HUES48 (cell line): ENCODE measurements around the gene NEGR1.

ENCODE experiments used
- H3K27ac ChIP-seq: one replicate; pipeline ENCODE4 v1.7.0; 2013; ENCODE audit warnings: low read depth, low read length, inconsistent platforms
- H3K27me3 ChIP-seq: 2 replicates; pipeline ENCODE4 v1.6.1; 2013; ENCODE audit warnings: mild to moderate bottlenecking, low read length; ENCODE audit not compliant: control insufficient read depth, insufficient read depth
- H3K36me3 ChIP-seq: 2 replicates; pipeline ENCODE4 v1.6.1; 2013; ENCODE audit warnings: low read length; ENCODE audit not compliant: control insufficient read depth, insufficient read depth
- H3K4me1 ChIP-seq: 2 replicates; pipeline ENCODE4 v1.6.1; 2013; ENCODE audit warnings: mild to moderate bottlenecking, low read length; ENCODE audit not compliant: control insufficient read depth, insufficient read depth
- H3K4me3 ChIP-seq: 2 replicates; pipeline ENCODE4 v1.5.1; 2013; ENCODE audit warnings: mild to moderate bottlenecking, low read depth, low read length
- H3K9ac ChIP-seq: 2 replicates; pipeline ENCODE4 v1.6.1; 2013; ENCODE audit warnings: mild to moderate bottlenecking, low read depth, low read length, moderate library complexity
- H3K9me3 ChIP-seq: 2 replicates; pipeline ENCODE4 v1.6.1; 2013; ENCODE audit warnings: low read length; ENCODE audit not compliant: control insufficient read depth, insufficient read depth

Gene NEGR1

DNA sequence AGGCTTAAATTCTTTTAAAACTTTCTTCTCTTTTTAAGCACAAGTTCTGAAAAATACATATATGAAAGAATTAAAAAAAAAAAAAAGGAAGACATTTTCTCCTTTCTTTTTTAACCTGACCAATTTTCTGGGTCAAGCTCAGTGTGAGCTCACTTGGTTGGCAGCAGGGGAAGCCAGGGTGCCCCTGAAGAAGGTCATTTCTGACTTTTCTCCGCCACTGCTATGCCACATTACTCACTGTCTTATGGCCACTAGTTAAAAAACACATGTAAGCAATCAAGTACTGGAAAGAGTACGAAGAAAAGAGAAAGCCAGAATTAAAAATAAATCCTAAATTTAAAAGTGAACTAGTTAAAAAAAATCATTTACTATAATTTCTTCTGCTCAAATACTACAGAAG, 275.0 kb downstream of the NEGR1 start:
- Histone ChIP-seq H3K27me3 (no peaks in the 10 kb centered on the region), H3K27ac (no peak overlapping the region), H3K36me3 (no peaks in the 10 kb centered on the region), H3K4me1 (peaks cover 27% of the 10 kb centered on the region), H3K9me3 (no peaks in the 10 kb centered on the region), H3K4me3 (no peak overlapping the region), H3K9ac (no peak overlapping the region)

DNA sequence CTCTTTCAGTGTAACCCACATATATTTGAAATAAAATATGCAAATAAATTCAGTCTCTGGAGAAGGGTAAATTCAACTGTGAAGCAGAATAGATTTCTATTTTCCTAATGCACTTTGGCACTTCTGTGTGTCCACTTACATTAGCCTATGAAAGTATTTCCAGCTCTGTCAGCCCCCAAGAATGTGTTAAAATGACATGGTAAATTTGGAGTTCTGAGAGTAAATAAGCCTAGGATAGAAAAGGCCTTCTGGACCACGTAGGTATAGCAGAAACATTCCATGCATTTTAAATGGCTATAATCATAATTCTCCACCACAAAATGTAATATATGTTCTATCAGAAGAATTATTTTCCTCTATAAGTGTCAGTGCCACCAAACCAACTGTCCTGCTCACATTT, 276.2 kb downstream of the NEGR1 start:
- H3K9me3 ChIP-seq: no peaks in the 10 kb centered on the region
- no peak overlapping the region for H3K4me3 ChIP-seq
- no peaks in the 10 kb centered on the region for H3K27me3 ChIP-seq
- H3K9ac ChIP-seq: no peak overlapping the region
- H3K4me1 ChIP-seq: peaks cover 29% of the 10 kb centered on the region
- H3K27ac ChIP-seq: no peak overlapping the region
- no peaks in the 10 kb centered on the region for H3K36me3 ChIP-seq

GRCh38 chr1:72003092-72003491, 279.2 kb downstream of the NEGR1 start:
- Histone ChIP-seq H3K4me1 (peaks cover 32% of the 10 kb centered on the region), H3K9ac (0 out of 2 replicates have a peak overlapping the region, but pooled peaks have one; percentile 2)

GRCh38 chr1:72000809-72001208, 281.5 kb downstream of the NEGR1 start:
- no peaks in the 10 kb centered on the region for H3K27me3 ChIP-seq
- H3K36me3 ChIP-seq: no peaks in the 10 kb centered on the region
- no peaks in the 10 kb centered on the region for H3K9me3 ChIP-seq
- peak overlapping the region; percentile 51 for H3K27ac ChIP-seq
- no peak overlapping the region for H3K4me3 ChIP-seq
- H3K9ac ChIP-seq: peak overlapping the region; percentile 21; the same call in 1 of the 2 replicates
- peaks cover 22% of the 10 kb centered on the region for H3K4me1 ChIP-seq

More at GRCh38 chr1:72003092-72003491, 279.2 kb downstream of the NEGR1 start:
- Histone ChIP-seq H3K4me3 (no peak overlapping the region), H3K27me3 (no peaks in the 10 kb centered on the region), H3K27ac (peak overlapping the region; percentile 13), H3K36me3 (no peaks in the 10 kb centered on the region), H3K9me3 (no peaks in the 10 kb centered on the region)

DNA sequence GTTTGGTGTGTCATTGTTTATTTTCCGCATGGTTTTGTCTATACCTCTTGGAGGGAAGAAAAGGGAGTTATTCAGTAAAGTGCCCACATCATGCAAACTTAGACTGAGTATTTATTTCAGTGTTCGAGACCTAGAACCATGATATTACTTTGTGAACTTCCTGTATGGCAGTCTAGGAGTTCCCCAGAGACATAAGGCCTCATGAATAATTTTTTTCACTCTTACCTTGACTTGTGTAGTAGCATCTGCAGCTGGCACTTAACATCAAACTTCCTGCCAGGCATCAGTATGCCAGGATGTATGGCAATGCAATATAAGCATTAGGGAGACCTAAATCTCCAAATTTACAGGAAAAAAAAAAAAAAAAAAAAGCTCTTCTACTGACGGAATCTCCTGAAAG, 287.7 kb downstream of the NEGR1 start:
- H3K9ac ChIP-seq: no peak overlapping the region
- H3K36me3 ChIP-seq: no peaks in the 10 kb centered on the region
- H3K4me3 ChIP-seq: no peak overlapping the region
- no peaks in the 10 kb centered on the region for H3K9me3 ChIP-seq
- H3K27me3 ChIP-seq: no peaks in the 10 kb centered on the region
- H3K27ac ChIP-seq: no peak overlapping the region
- 0 out of 2 replicates have a peak, but pooled peaks cover 5% of the 10 kb centered on the region for H3K4me1 ChIP-seq

DNA sequence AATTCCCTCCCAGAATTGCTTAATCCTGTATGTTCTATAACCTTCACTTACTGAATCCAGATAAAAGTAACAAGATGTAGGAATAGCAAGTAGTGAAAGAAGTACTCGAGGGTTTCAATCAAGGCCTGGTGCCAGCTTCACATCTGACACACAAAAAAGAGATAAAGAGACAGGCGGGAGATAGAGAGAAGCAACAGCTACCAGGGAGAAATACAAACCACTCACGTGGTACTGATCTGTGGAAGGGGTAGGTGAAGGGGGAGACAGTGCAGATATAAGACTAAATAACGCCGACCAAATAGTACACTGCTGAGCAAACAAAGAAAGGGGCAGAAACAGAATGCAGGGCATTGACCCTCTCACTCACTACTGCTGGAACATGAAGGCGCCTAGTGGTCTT, 295.2 kb downstream of the NEGR1 start:
- H3K36me3 ChIP-seq: no peaks in the 10 kb centered on the region

DNA sequence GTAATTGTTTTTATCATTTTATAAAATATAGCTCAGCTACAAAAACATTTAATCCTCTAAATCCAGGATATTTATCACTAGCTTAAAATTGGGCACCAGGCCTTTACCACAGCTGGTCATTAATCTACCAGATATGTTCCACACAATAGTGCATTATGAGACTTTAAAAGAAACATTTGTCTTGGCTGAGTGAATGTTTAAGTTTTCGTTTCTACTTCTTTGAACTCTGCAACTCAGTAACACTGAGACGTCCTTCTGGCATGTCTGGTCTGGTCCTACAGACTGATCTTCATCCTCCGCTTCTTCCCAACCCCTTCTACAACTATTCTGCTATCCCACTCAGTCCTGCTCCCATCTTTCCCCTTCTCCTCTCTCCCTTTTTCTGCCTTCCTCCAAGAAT, 296.2 kb downstream of the NEGR1 start:
- Histone ChIP-seq H3K9ac (no peak overlapping the region), H3K27ac (no peak overlapping the region), H3K4me3 (no peak overlapping the region), H3K27me3 (no peaks in the 10 kb centered on the region), H3K9me3 (no peaks in the 10 kb centered on the region), H3K4me1 (0 out of 2 replicates have a peak, but pooled peaks cover 1% of the 10 kb centered on the region), H3K36me3 (no peaks in the 10 kb centered on the region)

More for the DNA sequence above, 295.2 kb downstream of the NEGR1 start:
- H3K4me3 ChIP-seq: no peak overlapping the region
- no peaks in the 10 kb centered on the region for H3K27me3 ChIP-seq
- no peaks in the 10 kb centered on the region for H3K9me3 ChIP-seq
- no peak overlapping the region for H3K27ac ChIP-seq
- H3K9ac ChIP-seq: no peak overlapping the region
- 0 out of 2 replicates have a peak, but pooled peaks cover 5% of the 10 kb centered on the region for H3K4me1 ChIP-seq

DNA sequence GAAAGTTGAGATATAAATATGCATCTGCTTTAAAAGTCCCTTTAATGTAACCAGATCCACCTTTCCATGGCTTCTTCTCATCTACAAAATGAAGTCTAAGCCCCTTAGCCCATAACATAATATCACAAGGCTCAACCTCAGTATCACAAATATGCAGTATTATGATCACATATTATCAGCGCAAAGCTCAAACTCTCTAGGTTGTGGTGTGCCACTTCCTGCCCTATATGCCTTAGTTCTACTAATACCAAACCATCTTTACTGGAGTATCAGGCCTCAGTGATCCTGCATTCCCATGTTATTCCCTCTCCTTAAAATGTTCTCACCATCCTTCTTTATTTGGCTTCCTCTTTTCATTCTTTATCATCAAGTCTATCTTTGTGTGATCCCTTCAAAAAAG, 301.8 kb downstream of the NEGR1 start:
- no peaks in the 10 kb centered on the region for H3K27me3 ChIP-seq
- no peak overlapping the region for H3K4me3 ChIP-seq
- no peak overlapping the region for H3K27ac ChIP-seq
- H3K4me1 ChIP-seq: no peaks in the 10 kb centered on the region
- no peaks in the 10 kb centered on the region for H3K9me3 ChIP-seq
- H3K9ac ChIP-seq: no peak overlapping the region
- no peaks in the 10 kb centered on the region for H3K36me3 ChIP-seq

DNA sequence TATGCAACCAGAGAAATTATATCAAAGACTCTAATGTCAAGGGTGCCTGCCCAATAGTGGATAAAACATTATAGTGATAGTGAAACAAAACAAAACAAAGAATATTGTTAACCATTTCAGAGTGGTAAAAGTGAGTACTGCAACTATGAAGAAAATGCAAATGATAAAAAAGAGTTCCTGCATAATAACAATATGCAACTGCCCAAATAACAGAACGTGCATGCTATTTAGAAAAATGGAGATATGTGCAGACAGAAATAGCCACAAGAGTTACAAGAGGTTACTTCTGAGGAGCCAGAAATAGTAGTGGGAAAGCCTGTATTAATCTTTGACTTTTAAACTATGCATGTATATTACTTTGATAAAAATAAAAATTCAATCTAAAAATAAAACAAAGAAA, 302.5 kb downstream of the NEGR1 start:
- Histone ChIP-seq H3K27ac (no peak overlapping the region), H3K9ac (no peak overlapping the region), H3K9me3 (no peaks in the 10 kb centered on the region), H3K4me3 (no peak overlapping the region), H3K36me3 (no peaks in the 10 kb centered on the region), H3K27me3 (no peaks in the 10 kb centered on the region), H3K4me1 (no peaks in the 10 kb centered on the region)

GRCh38 chr1:71967670-71968069, 314.7 kb downstream of the NEGR1 start:
- Histone ChIP-seq H3K27me3 (no peaks in the 10 kb centered on the region), H3K4me3 (no peak overlapping the region), H3K36me3 (no peaks in the 10 kb centered on the region), H3K27ac (no peak overlapping the region), H3K4me1 (peaks cover 10% of the 10 kb centered on the region; the same call in 1 of the 2 replicates), H3K9ac (no peak overlapping the region), H3K9me3 (no peaks in the 10 kb centered on the region)

- H3K4me1 ChIP-seq: peaks cover 10% of the 10 kb centered on the region; the same call in 1 of the 2 replicates
- no peak overlapping the region for H3K9ac ChIP-seq
- H3K9me3 ChIP-seq: no peaks in the 10 kb centered on the region
- H3K4me3 ChIP-seq: no peak overlapping the region
- no peaks in the 10 kb centered on the region for H3K27me3 ChIP-seq
- peak overlapping the region; percentile 20 for H3K27ac ChIP-seq
- H3K36me3 ChIP-seq: no peaks in the 10 kb centered on the region
Measured at GRCh38 chr1:71964188-71964587, 318.2 kb downstream of the NEGR1 start.
